PFSK-1 (cell line): ENCODE measurements around the gene TNS4.

Experiments
- FOXP2 ChIP-seq: optimal IDR thresholded peaks from 2 replicates; pipeline ENCODE3; 2011; ENCODE audit warnings: borderline replicate concordance, control low read depth, inconsistent platforms; ENCODE audit not compliant: insufficient read depth; ENCODE audit errors: extremely low read length, extremely low read depth
- POLR2AphosphoS5 ChIP-seq: IDR thresholded peaks from 2 replicates; pipeline ENCODE4 v1.6.1; 2012; ENCODE audit warnings: low read depth, mild to moderate bottlenecking, control low read depth, low read length, moderate library complexity
- REST ChIP-seq, 2 experiments: IDR thresholded peaks; 2 replicates each; pipeline versions ENCODE4 v1.6.1 to v1.8.0; 2011 to 2012; ENCODE audit warnings: low read depth in 2 of 2, low read length in 2 of 2, control low read depth in 1 of 2, inconsistent platforms in 1 of 2, mild to moderate bottlenecking in 1 of 2, moderate library complexity in 1 of 2; ENCODE audit not compliant: insufficient read depth in 1 of 2
- SIN3A ChIP-seq: IDR thresholded peaks from 2 replicates; pipeline ENCODE4 v1.6.1; 2012; ENCODE audit warnings: mild to moderate bottlenecking, low read length, moderate library complexity, borderline replicate concordance; ENCODE audit not compliant: insufficient read depth
- TAF1 ChIP-seq: IDR thresholded peaks from 2 replicates; pipeline ENCODE4 v1.6.1; 2012; ENCODE audit warnings: low read length, control low read depth, borderline replicate concordance; ENCODE audit not compliant: insufficient read depth

Gene TNS4

GRCh38 chr17:40436636-40437035 lies 64.8 kb downstream of the TNS4 start:
- TF ChIP-seq FOXP2 (no peak), SIN3A (no peak), REST (IDR thresholded peaks at IDR 0.05; ENCODE audit: insufficient read depth in 1 of 2, low read depth in 2 of 2, low read length in 2 of 2) (no peak), POLR2AphosphoS5 (no peak), TAF1 (no peak)

- TF ChIP-seq POLR2AphosphoS5, result no peak
- no peak for TF ChIP-seq REST (IDR thresholded peaks at IDR 0.05; ENCODE audit: insufficient read depth in 1 of 2, low read depth in 2 of 2, low read length in 2 of 2)
- no peak for TF ChIP-seq FOXP2
- no peak for TF ChIP-seq SIN3A
- no peak for TF ChIP-seq TAF1
These were observed 67.6 kb downstream of the TNS4 start for GRCh38 chr17:40433551-40434415.

GRCh38 chr17:40432864-40433528 lies 68.4 kb downstream of the TNS4 start:
- TF ChIP-seq POLR2AphosphoS5, result no peak
- TF ChIP-seq REST (IDR thresholded peaks at IDR 0.05; ENCODE audit: insufficient read depth in 1 of 2, low read depth in 2 of 2, low read length in 2 of 2), result no peak
- no peak for TF ChIP-seq TAF1
- TF ChIP-seq SIN3A, result no peak
- TF ChIP-seq FOXP2, result no peak

GRCh38 chr17:40431231-40431602 lies 70.2 kb downstream of the TNS4 start:
- TF ChIP-seq TAF1 (no peak), REST (IDR thresholded peaks at IDR 0.05; ENCODE audit: insufficient read depth in 1 of 2, low read depth in 2 of 2, low read length in 2 of 2) (no peak), POLR2AphosphoS5 (no peak), FOXP2 (no peak), SIN3A (no peak)
